Fibroblast of lung (primary cell): ENCODE results near the gene COL28A1. TPM values are rescaled to one million over a fixed set of nuclear protein-coding genes. Genes with fewer than 3 reads are reported as not detected.

Source experiments
- DNase-seq, 2 donors: peaks; one replicate each; pipeline versions ENCODE4 v3.0.0 to v3.0.0-alpha.2; 2010; ENCODE audit warnings: low read depth in 2 of 2
- H2AFZ ChIP-seq: 2 replicates; pipeline ENCODE4 v1.5.1; 2012; ENCODE audit warnings: low read length, control low read depth, inconsistent platforms
- H3K27ac ChIP-seq: 2 replicates; pipeline ENCODE4 v1.5.1; 2011; ENCODE audit warnings: low read length, control low read depth; ENCODE audit not compliant: insufficient read depth
- H3K27me3 ChIP-seq: 2 replicates; pipeline ENCODE4 v1.5.1; 2011; ENCODE audit warnings: mild to moderate bottlenecking, low read length; ENCODE audit not compliant: control insufficient read depth, insufficient read depth
- H3K36me3 ChIP-seq: 2 replicates; pipeline ENCODE4 v1.5.1; 2011; ENCODE audit warnings: low read length; ENCODE audit not compliant: control insufficient read depth, insufficient read depth
- H3K4me1 ChIP-seq: 2 replicates; pipeline ENCODE4 v1.5.1; 2011; ENCODE audit warnings: low read length; ENCODE audit not compliant: control insufficient read depth, insufficient read depth; ENCODE audit errors: extremely low read depth
- H3K4me2 ChIP-seq: 2 replicates; pipeline ENCODE4 v1.5.1; 2011; ENCODE audit warnings: low read length, control low read depth; ENCODE audit not compliant: insufficient read depth; ENCODE audit errors: extremely low read depth
- H3K4me3 ChIP-seq, 4 experiments: fragments of 200-600 bp in 1 of 4; sonication (generic) in 1 of 4; replicated peaks in 1 of 4; 2 replicates each; pipeline ENCODE4 v1.5.1; 2011 to 2016; ENCODE audit warnings: low read length in 4 of 4, low read depth in 3 of 4, mild to moderate bottlenecking in 3 of 4, control low read depth in 2 of 4, inconsistent platforms in 1 of 4, mixed read lengths in 1 of 4; ENCODE audit not compliant: insufficient read depth in 1 of 4; ENCODE audit errors: control extremely low read depth in 1 of 4
- H3K79me2 ChIP-seq: 2 replicates; pipeline ENCODE4 v1.5.1; 2012; ENCODE audit warnings: mild to moderate bottlenecking, low read length, inconsistent platforms; ENCODE audit not compliant: control insufficient read depth, insufficient read depth
- H3K9ac ChIP-seq: 2 replicates; pipeline ENCODE4 v1.5.1; 2011; ENCODE audit warnings: mild to moderate bottlenecking, low read length, control low read depth; ENCODE audit not compliant: insufficient read depth
- H3K9me3 ChIP-seq: 2 replicates; pipeline ENCODE4 v1.5.1; 2012; ENCODE audit warnings: low read depth, low read length; ENCODE audit not compliant: control insufficient read depth, insufficient read depth
- H4K20me1 ChIP-seq: 2 replicates; pipeline ENCODE4 v1.5.1; 2011; ENCODE audit warnings: low read length; ENCODE audit not compliant: control insufficient read depth, insufficient read depth; ENCODE audit errors: extremely low read depth
- CTCF ChIP-seq, 2 donors: IDR thresholded peaks in 1 of 2; conservative IDR thresholded peaks in 1 of 2; 1 replicate in 1 of 2; 2 replicates in 1 of 2; pipeline ENCODE4 v1.5.1; 2011 to 2012; ENCODE audit warnings: low read length in 2 of 2, control low read depth in 1 of 2, inconsistent platforms in 1 of 2, low read depth in 1 of 2, mild to moderate bottlenecking in 1 of 2
- EZH2 ChIP-seq: IDR thresholded peaks from 2 replicates; pipeline ENCODE4 v1.5.1; 2012; ENCODE audit warnings: low read length, control low read depth, mild to moderate bottlenecking; ENCODE audit errors: missing control alignments
- polyA plus RNA-seq, 2 donors: library from polyadenylated mRNA; depleted of rRNA in 1 of 2; stranded (reverse) in 1 of 2; unstranded in 1 of 2; fragments of >200 nt; gene quantifications; 2 replicates each; pipeline ENCODE4 v1.2.1, GENCODE V29; 2011 to 2012; ENCODE audit warnings: missing spikeins in 1 of 2
- total RNA-seq: library from RNA; depleted of rRNA; stranded (reverse); fragments of >200 nt; gene quantifications from 2 replicates; pipeline ENCODE4 v1.2.1, GENCODE V29; 2014

The COL28A1 gene
- total and polyA plus RNA-seq, 2 donors (not counting 1 experiment from before 2014, with no cell fraction given): 0.01 to 0.17 TPM

GRCh38 chr7:7582596-7582995 lies 46.9 kb upstream of the COL28A1 start:
- no peaks in the 10 kb centered on the region for H3K9me3 ChIP-seq
- H4K20me1 ChIP-seq: no peaks in the 10 kb centered on the region
- no peak overlapping the region for H3K4me3 ChIP-seq
- no peak overlapping the region for H3K4me2 ChIP-seq
- H3K36me3 ChIP-seq: no peaks in the 10 kb centered on the region
- H3K79me2 ChIP-seq: no peaks in the 10 kb centered on the region
- no peak overlapping the region for H3K27ac ChIP-seq
- no peaks in the 10 kb centered on the region for H3K4me1 ChIP-seq
- no peaks in the 10 kb centered on the region for H3K27me3 ChIP-seq
- DNase-seq: no peak
- no peak overlapping the region for H3K9ac ChIP-seq
- TF ChIP-seq EZH2 (no peak), CTCF (conservative IDR thresholded peaks at IDR 0.05 in 1 of 2, IDR thresholded peaks at IDR 0.05 in 1 of 2; ENCODE audit: low read depth in 1 of 2, low read length in 2 of 2) (no peak)
- no peak overlapping the region for H2AFZ ChIP-seq

GRCh38 chr7:7581531-7582179 lies 46.0 kb upstream of the COL28A1 start:
- H3K79me2 ChIP-seq: no peaks in the 10 kb centered on the region
- H2AFZ ChIP-seq: no peak overlapping the region
- no peaks in the 10 kb centered on the region for H4K20me1 ChIP-seq
- DNase-seq: no peak
- H3K4me3 ChIP-seq: no peak overlapping the region
- H3K27ac ChIP-seq: no peak overlapping the region
- no peaks in the 10 kb centered on the region for H3K4me1 ChIP-seq
- no peaks in the 10 kb centered on the region for H3K9me3 ChIP-seq
- TF ChIP-seq CTCF (conservative IDR thresholded peaks at IDR 0.05 in 1 of 2, IDR thresholded peaks at IDR 0.05 in 1 of 2; ENCODE audit: low read depth in 1 of 2, low read length in 2 of 2): no peak
- TF ChIP-seq EZH2: no peak
- no peaks in the 10 kb centered on the region for H3K27me3 ChIP-seq
- no peaks in the 10 kb centered on the region for H3K36me3 ChIP-seq
- no peak overlapping the region for H3K9ac ChIP-seq
- no peak overlapping the region for H3K4me2 ChIP-seq

- no peak overlapping the region for H2AFZ ChIP-seq
- H3K79me2 ChIP-seq: no peaks in the 10 kb centered on the region
- TF ChIP-seq EZH2 (no peak), CTCF (conservative IDR thresholded peaks at IDR 0.05 in 1 of 2, IDR thresholded peaks at IDR 0.05 in 1 of 2; ENCODE audit: low read depth in 1 of 2, low read length in 2 of 2) (no peak)
- no peaks in the 10 kb centered on the region for H3K9me3 ChIP-seq
- H3K27me3 ChIP-seq: no peaks in the 10 kb centered on the region
- no peaks in the 10 kb centered on the region for H4K20me1 ChIP-seq
- H3K36me3 ChIP-seq: no peaks in the 10 kb centered on the region
- no peaks in the 10 kb centered on the region for H3K4me1 ChIP-seq
- H3K27ac ChIP-seq: no peak overlapping the region
- no peak overlapping the region for H3K4me2 ChIP-seq
- no peak for DNase-seq
- no peak overlapping the region for H3K9ac ChIP-seq
- no peak overlapping the region for H3K4me3 ChIP-seq
These were observed 44.0 kb upstream of the COL28A1 start for GRCh38 chr7:7579638-7580037.
